Psoas muscle (tissue), 8 donors: ENCODE data around the gene SLC9A5. TPM values are rescaled to one million over a fixed set of nuclear protein-coding genes. Genes with fewer than 3 reads are reported as not detected.

Experiments used
- ATAC-seq, 4 donors: fragments of 200-7000 bp; cut with Tn5 transposase; one replicate each; pipeline ENCODE4 v1.9.1; 2020; ENCODE audit warnings: moderate library complexity in 3 of 4, mild to moderate bottlenecking in 2 of 4
- DNase-seq, 2 donors: peaks; one replicate each; pipeline ENCODE4 v3.0.0-alpha.2; 2020
- H3K27ac ChIP-seq: fragments of 200-600 bp; one replicate; pipeline ENCODE4 v1.8.0; 2022
- H3K27me3 ChIP-seq, 3 donors: fragments of 200-600 bp in 1 of 3; one replicate each; pipeline versions ENCODE4 v1.6.1 to v1.8.0; 2013 to 2022; ENCODE audit warnings: low read length in 2 of 3, mild to moderate bottlenecking in 2 of 3, moderate library complexity in 1 of 3; ENCODE audit not compliant: insufficient read depth in 3 of 3
- H3K36me3 ChIP-seq, 2 donors: fragments of 200-600 bp in 1 of 2; one replicate each; pipeline versions ENCODE4 v1.6.1 to v1.8.0; 2013 to 2022; ENCODE audit warnings: low read depth in 1 of 2, mild to moderate bottlenecking in 1 of 2, moderate library complexity in 1 of 2; ENCODE audit not compliant: insufficient read depth in 1 of 2
- H3K4me1 ChIP-seq: fragments of 200-600 bp; one replicate; pipeline ENCODE4 v1.8.0; 2022
- H3K4me3 ChIP-seq: fragments of 200-600 bp; one replicate; pipeline ENCODE4 v1.8.0; 2022; ENCODE audit warnings: mild to moderate bottlenecking
- H3K9me3 ChIP-seq: fragments of 200-600 bp; one replicate; pipeline ENCODE4 v1.8.0; 2022
- CTCF ChIP-seq: fragments of 200-600 bp; IDR thresholded peaks from one replicate; pipeline ENCODE4 v1.8.0; 2022; ENCODE audit warnings: antibody characterized with exemption
- WGBS, 3 donors: extraction: QIAGEN DNeasy Blood & Tissue Kit; methylation state at CpG; one replicate each; pipeline versions ENCODE4 v1.1.6 to v1.1.7; 2013; 5-methylcytosine and 5-hydroxymethylcytosine counted together
- intact Hi-C, 2 donors: fragments of 100-400 bp; cut with DNase I; formaldehyde crosslinking; loops; one replicate each; pipeline versions ENCODE4 v1.11.0 to v1.14.2; 2022
- polyA plus RNA-seq, 3 donors: library from polyadenylated mRNA; stranded (reverse); fragments of 200-250 nt; gene quantifications; one replicate each; pipeline ENCODE4 v1.2.3, GENCODE V29; 2013
- total RNA-seq, 4 donors: library from RNA; stranded (reverse); fragmentation: NEBNext Ultra II Directional in 2 of 4; extraction: Animal tissue kit (Norgen Biotek cat#: 25700) in 2 of 4; gene quantifications; one replicate each; pipeline versions ENCODE4 v1.2.1 to v1.2.4, GENCODE V29; 2021 to 2023
- donor health status: healthy with polysubstance abuse.
- donor health status: DM: no; HTN: no; CAD: no; lungs with moderate emphysema.
- donor health status: Bipolar disorder and iron deficiency.
- donor health status: healthy.
- donor health status: DM: yes; HTN: yes; CAD: no.
- donor health status: DM: no; HTN: no; CAD: no.
- donor health status: DM: no; HTN: no; CAD: no.
- donor health status: DM: yes; HTN: yes; CAD: no.

SLC9A5 gene
- total and polyA plus RNA-seq, 7 donors = 0.52 to 1.7 (median 1.1) TPM

GRCh38 chr16:67299269-67299668 is 50.5 kb downstream of the SLC9A5 start:
- no peak for DNase-seq
- Histone ChIP-seq H3K4me3 (no peak overlapping the region), H3K27ac (no peak overlapping the region), H3K9me3 (no peaks in the 10 kb centered on the region), H3K36me3 (no peaks in the 10 kb centered on the region), H3K4me1 (no peaks in the 10 kb centered on the region), H3K27me3 (no peaks in the 10 kb centered on the region)
- 92 to 94% (median 94%) methylated on average over 15 of the region's 15 CpGs for WGBS, 3 donors
- ATAC-seq = no peak
- TF ChIP-seq CTCF = no peak
- intact Hi-C loops = no loop called here

- Histone ChIP-seq H3K9me3 (no peaks in the 10 kb centered on the region), H3K4me3 (no peak overlapping the region), H3K27ac (no peak overlapping the region), H3K27me3 (no peaks in the 10 kb centered on the region), H3K4me1 (no peaks in the 10 kb centered on the region), H3K36me3 (no peaks in the 10 kb centered on the region)
- intact Hi-C loops = no loop called here
- WGBS, 3 donors = 60 to 64% (median 61%) methylated on average over 11 of the region's 11 CpGs
- no peak for TF ChIP-seq CTCF
- DNase-seq = peak; percentile 64 to 68
- ATAC-seq = no peak
These were observed 52.5 kb downstream of the SLC9A5 start for GRCh38 chr16:67301080-67301782.

GRCh38 chr16:67302076-67302475 is 53.3 kb downstream of the SLC9A5 start:
- no peak overlapping the region for H3K27ac ChIP-seq
- ATAC-seq = no peak

DNA sequence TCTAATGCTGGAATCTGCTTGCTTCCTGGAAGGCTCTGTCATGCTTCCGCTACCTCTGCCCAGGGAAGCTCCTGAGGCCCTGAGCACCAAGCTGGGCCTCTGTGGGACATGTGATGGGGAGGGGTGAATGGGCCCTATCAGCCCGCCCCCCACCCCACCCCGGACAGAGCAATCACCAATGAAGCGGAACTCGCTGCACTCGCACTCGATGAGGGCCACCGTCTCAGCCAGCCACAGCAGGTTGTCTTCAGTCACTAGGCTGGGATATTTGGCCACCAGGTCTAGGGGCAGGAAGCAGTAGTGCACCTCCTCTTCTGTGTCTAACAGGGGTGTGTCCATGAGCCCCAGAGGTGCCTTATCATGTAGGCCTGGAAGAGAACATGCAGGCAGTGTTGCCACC is 54.2 kb downstream of the SLC9A5 start:
- H3K4me3 ChIP-seq = no peak overlapping the region
- DNase-seq (no peak), ATAC-seq (no peak)
- no peaks in the 10 kb centered on the region for H3K36me3 ChIP-seq
- whole genome bisulfite sequencing, 3 donors = 75 to 79% (median 79%) methylated on average over 8 of the region's 8 CpGs
- no peak for TF ChIP-seq CTCF
- H3K4me1 ChIP-seq = no peaks in the 10 kb centered on the region
- no peaks in the 10 kb centered on the region for H3K27me3 ChIP-seq
- no peak overlapping the region for H3K27ac ChIP-seq
- H3K9me3 ChIP-seq = no peaks in the 10 kb centered on the region
- intact Hi-C loops = no loop called here

More at GRCh38 chr16:67302076-67302475, 53.3 kb downstream of the SLC9A5 start:
- Histone ChIP-seq H3K4me1 (no peaks in the 10 kb centered on the region), H3K36me3 (no peaks in the 10 kb centered on the region), H3K9me3 (no peaks in the 10 kb centered on the region), H3K27me3 (no peaks in the 10 kb centered on the region), H3K4me3 (no peak overlapping the region)
- no peak for DNase-seq
- no peak for TF ChIP-seq CTCF
- intact Hi-C loops = no loop called here
- WGBS, 3 donors = 76 to 91% (median 89%) methylated on average over 7 of the region's 7 CpGs

DNA sequence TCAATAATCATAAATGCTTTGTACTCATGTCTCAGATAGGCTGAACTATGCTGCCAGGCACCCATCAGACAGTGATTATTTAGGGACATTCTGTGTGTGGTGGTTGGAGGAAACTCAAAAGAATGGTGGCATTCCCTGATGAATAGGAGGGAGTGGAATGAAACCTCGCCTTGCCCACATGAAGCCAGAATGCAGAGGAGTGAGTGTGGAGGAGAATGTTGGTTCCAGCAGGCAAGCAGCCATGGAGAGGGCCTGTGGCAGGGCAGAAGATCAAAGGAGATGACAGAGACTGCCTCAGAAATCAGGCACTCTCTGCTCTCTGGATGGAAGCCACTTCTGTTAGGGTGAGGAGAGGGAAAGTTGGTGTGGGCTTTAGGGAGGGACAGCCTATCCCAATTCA is 55.2 kb downstream of the SLC9A5 start:
- Histone ChIP-seq H3K27me3 (no peaks in the 10 kb centered on the region), H3K4me3 (no peak overlapping the region), H3K36me3 (no peaks in the 10 kb centered on the region), H3K9me3 (no peaks in the 10 kb centered on the region), H3K4me1 (no peaks in the 10 kb centered on the region), H3K27ac (no peak overlapping the region)
- DNase-seq = no peak
- no peak for ATAC-seq
- WGBS, 3 donors = 74 to 85% (median 75%) methylated on average over 1 of the region's 1 CpG
- TF ChIP-seq CTCF = no peak
- intact Hi-C loops = no loop called here
